ENCODE results near the gene SRGAP1.

- TF ChIP-seq, protein P1, sequence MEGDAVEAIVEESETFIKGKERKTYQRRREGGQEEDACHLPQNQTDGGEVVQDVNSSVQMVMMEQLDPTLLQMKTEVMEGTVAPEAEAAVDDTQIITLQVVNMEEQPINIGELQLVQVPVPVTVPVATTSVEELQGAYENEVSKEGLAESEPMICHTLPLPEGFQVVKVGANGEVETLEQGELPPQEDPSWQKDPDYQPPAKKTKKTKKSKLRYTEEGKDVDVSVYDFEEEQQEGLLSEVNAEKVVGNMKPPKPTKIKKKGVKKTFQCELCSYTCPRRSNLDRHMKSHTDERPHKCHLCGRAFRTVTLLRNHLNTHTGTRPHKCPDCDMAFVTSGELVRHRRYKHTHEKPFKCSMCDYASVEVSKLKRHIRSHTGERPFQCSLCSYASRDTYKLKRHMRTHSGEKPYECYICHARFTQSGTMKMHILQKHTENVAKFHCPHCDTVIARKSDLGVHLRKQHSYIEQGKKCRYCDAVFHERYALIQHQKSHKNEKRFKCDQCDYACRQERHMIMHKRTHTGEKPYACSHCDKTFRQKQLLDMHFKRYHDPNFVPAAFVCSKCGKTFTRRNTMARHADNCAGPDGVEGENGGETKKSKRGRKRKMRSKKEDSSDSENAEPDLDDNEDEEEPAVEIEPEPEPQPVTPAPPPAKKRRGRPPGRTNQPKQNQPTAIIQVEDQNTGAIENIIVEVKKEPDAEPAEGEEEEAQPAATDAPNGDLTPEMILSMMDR (IDR thresholded peaks at IDR 0.05), result no peak
- TF ChIP-seq SIN3A (IDR thresholded peaks at IDR 0.05; ENCODE audit: borderline replicate concordance, insufficient read depth, low read depth, low read length), result no peak
Measured at GRCh38 chr12:64099397-64099796, 254.9 kb downstream of the SRGAP1 start.
